Measurements from ENCODE around the gene ZNF296.
A peak's percentile ranks its signal among the peaks of the same experiment; 100 is the strongest.
"Not testable (repeated sequence)": the region's sequence is repeated elsewhere in the genome, so short reads cannot be mapped to it uniquely, and the experiment has no call there.

The ZNF296 gene

GRCh38 chr19:45076029-45076850, at the start of gene ZNF296:
Gene ZNF296 (minus strand): TSS chr19:45076478. CDS start chr19:45076373, 105 bp downstream.
- DNase-seq, result peak; percentile 37

- no peak for DNase-seq
Measured at GRCh38 chr19:45125360-45125759, 49.1 kb upstream of the ZNF296 start.

- DNase-seq, result no peak
Measured at GRCh38 chr19:45124021-45124420, 47.7 kb upstream of the ZNF296 start.

- no peak for DNase-seq
Measured at GRCh38 chr19:45123440-45123850, 47.2 kb upstream of the ZNF296 start.

GRCh38 chr19:45122832-45123231, 46.6 kb upstream of the ZNF296 start:
- no peak for DNase-seq

- no peak for DNase-seq
Measured at GRCh38 chr19:45121827-45122345, 45.6 kb upstream of the ZNF296 start.

- no peak for DNase-seq
Measured at GRCh38 chr19:45119582-45119981, 43.3 kb upstream of the ZNF296 start.

GRCh38 chr19:45118591-45119355, 42.5 kb upstream of the ZNF296 start:
- not testable (repeated sequence) for DNase-seq

- no peak for DNase-seq
Measured at GRCh38 chr19:45118106-45118505, 41.8 kb upstream of the ZNF296 start.

- DNase-seq, result no peak
Measured at GRCh38 chr19:45117671-45118070, 41.4 kb upstream of the ZNF296 start.

GRCh38 chr19:45117167-45117594, 40.9 kb upstream of the ZNF296 start:
- DNase-seq, result peak; percentile 15

GRCh38 chr19:45115809-45116615, 39.7 kb upstream of the ZNF296 start:
- DNase-seq, result no peak

- no peak for DNase-seq
Measured at GRCh38 chr19:45114116-45114515, 37.8 kb upstream of the ZNF296 start.

GRCh38 chr19:45113628-45114027, 37.4 kb upstream of the ZNF296 start:
- no peak for DNase-seq

- no peak for DNase-seq
Measured at GRCh38 chr19:45112111-45112827, 36.0 kb upstream of the ZNF296 start.

- DNase-seq, result no peak
Measured at GRCh38 chr19:45110851-45111266, 34.6 kb upstream of the ZNF296 start.

GRCh38 chr19:45107621-45108150, 31.4 kb upstream of the ZNF296 start:
- no peak for DNase-seq

GRCh38 chr19:45106363-45106762, 30.1 kb upstream of the ZNF296 start:
- DNase-seq, result not testable (repeated sequence)

- no peak for DNase-seq
Measured at GRCh38 chr19:45104658-45105349, 28.5 kb upstream of the ZNF296 start.

GRCh38 chr19:45103508-45104319, 27.4 kb upstream of the ZNF296 start:
- no peak for DNase-seq
